Panc1 (cell line): ENCODE measurements around the gene SLC7A5. TPM values are rescaled to one million over a fixed set of nuclear protein-coding genes. Genes with fewer than 3 reads are reported as not detected.

Source experiments
- ATAC-seq: fragments of 200-7000 bp; cut with Tn5 transposase; 2 replicates; pipeline ENCODE4 v1.9.1; 2020; ENCODE audit warnings: mild to moderate bottlenecking, moderate library complexity
- BruUV-seq: library from RNA; stranded (reverse); fragments of 400-500 nt; replicated peaks from 2 replicates; lab custom pipeline; 2021; lab: Mats Ljungman, UMichigan
- CTCF ChIA-PET: fragments of 300-600 bp; sonication (Branson Sonifier 250); formaldehyde crosslinking; loops from one replicate; lab custom pipeline; 2022; ENCODE audit warnings: antibody characterized with exemption; lab: Charles Lee
- POLR2A ChIA-PET: fragments of 300-600 bp; sonication (Branson Sonifier 250); formaldehyde crosslinking; loops from one replicate; lab custom pipeline; 2022; ENCODE audit warnings: antibody characterized with exemption; lab: Charles Lee
- DNase-seq: peaks from one replicate; pipeline ENCODE4 v3.0.0-alpha.2; 2010; ENCODE audit warnings: low read depth, low spot score
- H3K27ac ChIP-seq: 2 replicates; pipeline ENCODE4 v1.5.1; 2011; ENCODE audit warnings: mild to moderate bottlenecking, low read length, inconsistent platforms
- H3K27me3 ChIP-seq: fragments of 200-500 bp; sonication (Bioruptor generic); 2 replicates; pipeline ENCODE4 v1.6.0; 2014; ENCODE audit warnings: low read length, inconsistent platforms; ENCODE audit not compliant: control insufficient read depth, insufficient read depth
- H3K36me3 ChIP-seq: fragments of 200-500 bp; sonication (Bioruptor generic); 2 replicates; pipeline ENCODE4 v1.5.1; 2014; ENCODE audit warnings: inconsistent platforms, mild to moderate bottlenecking, low read length, moderate library complexity; ENCODE audit not compliant: control insufficient read depth, insufficient read depth
- H3K4me1 ChIP-seq: 2 replicates; pipeline ENCODE4 v1.5.1; 2011; ENCODE audit warnings: inconsistent platforms, mild to moderate bottlenecking, low read length, moderate library complexity; ENCODE audit not compliant: control insufficient read depth, insufficient read depth
- H3K4me3 ChIP-seq, 2 experiments: 2 replicates each; pipeline ENCODE4 v1.5.1; 2011 to 2012; ENCODE audit warnings: low read depth in 2 of 2, low read length in 2 of 2, mild to moderate bottlenecking in 2 of 2, inconsistent platforms in 1 of 2, moderate library complexity in 1 of 2
- H3K9me3 ChIP-seq: fragments of 200-500 bp; sonication (Bioruptor generic); 2 replicates; pipeline ENCODE4 v1.5.1; 2014; ENCODE audit warnings: low read depth, mild to moderate bottlenecking, inconsistent platforms, low read length, moderate library complexity; ENCODE audit not compliant: control insufficient read depth, insufficient read depth
- SIN3A ChIP-seq: IDR thresholded peaks from 2 replicates; pipeline ENCODE4 v1.6.1; 2012; ENCODE audit warnings: low read depth, mild to moderate bottlenecking, low read length, moderate library complexity, borderline replicate concordance; ENCODE audit not compliant: insufficient read depth
- TCF7L2 ChIP-seq: IDR thresholded peaks from 2 replicates; pipeline ENCODE4 v1.6.1; 2011; ENCODE audit warnings: mild to moderate bottlenecking, low read depth, low read length, inconsistent platforms
- in situ Hi-C: cut with HindIII; loops from 2 replicates; pipeline ENCODE4 v1.10.0; 2016; ENCODE audit warnings: low sequenced_read_pairs, low pct_unique_long_range_greater_than_20kb
- intact Hi-C: fragments of 100-400 bp; cut with micrococcal nuclease; formaldehyde crosslinking; loops from one replicate; pipeline ENCODE4 v1.10.0; 2022; ENCODE audit not compliant: unreplicated experiment
- total RNA-seq: library from RNA; stranded (reverse); gene quantifications from one replicate; pipeline ENCODE4 v1.2.1, GENCODE V29; 2021; ENCODE audit not compliant: unreplicated experiment
- TF ChIP-seq, protein P1 (sequence below): fragments of 450-650 bp; IDR thresholded peaks from 2 replicates; pipeline ENCODE4 v1.5.1; 2017; ENCODE audit warnings: mild to moderate bottlenecking
- TF ChIP-seq, protein P2 (sequence below), 2 experiments: IDR thresholded peaks; 2 replicates each; pipeline ENCODE4 v1.6.1; 2011 to 2012; ENCODE audit warnings: low read depth in 2 of 2, control low read depth in 1 of 2, low read length in 1 of 2, mild to moderate bottlenecking in 1 of 2, moderate library complexity in 1 of 2; ENCODE audit not compliant: insufficient read depth in 1 of 2

Gene SLC7A5
- total RNA-seq, 1 experiment from 2014 or later: 231 TPM

DNA sequence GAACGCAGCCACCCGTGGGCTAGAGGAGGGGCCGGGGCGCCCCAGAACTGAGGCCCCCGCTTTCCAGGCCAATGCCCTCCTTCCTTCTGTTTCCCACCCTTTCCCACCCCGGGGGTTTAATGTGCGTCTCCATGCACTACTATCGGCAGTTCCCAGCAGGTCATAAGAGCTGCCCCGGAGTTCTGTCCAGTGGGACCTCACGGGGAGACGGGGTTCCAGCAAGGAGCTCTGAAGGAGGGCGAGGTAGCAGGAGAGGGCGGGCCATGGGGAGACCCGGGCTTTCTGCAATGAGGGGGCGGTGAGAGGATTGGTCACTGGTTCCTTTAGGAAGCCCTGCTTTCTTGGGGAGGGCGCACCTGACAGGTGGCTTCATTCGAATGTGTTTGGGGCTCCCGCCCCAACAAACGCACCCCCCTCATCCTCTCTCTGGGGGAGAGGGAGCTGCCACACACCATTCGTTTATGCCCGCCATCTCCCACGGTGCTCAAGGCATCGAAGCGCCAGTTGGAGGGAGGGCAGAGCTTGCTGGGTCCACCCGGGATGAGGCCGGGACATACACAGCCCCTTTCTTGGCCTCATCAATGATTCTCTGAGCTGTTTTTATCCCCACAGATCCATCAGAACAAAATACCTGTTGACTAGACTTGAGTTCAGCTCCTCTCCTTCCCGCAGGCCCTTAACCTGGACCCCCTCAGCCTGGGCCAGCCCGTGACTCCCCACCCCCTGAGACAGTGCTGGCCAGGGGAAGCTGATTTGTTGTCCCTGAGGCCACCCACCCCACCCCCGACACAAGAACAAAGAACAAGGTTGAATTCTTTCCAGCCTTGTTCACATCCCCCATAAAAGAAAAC, 44.1 kb downstream of the SLC7A5 start:
- H3K36me3 ChIP-seq: peaks cover 2% of the 10 kb centered on the region; the same call in 1 of the 2 replicates
- BruUV-seq: no TSS peak
- in situ Hi-C loops: no loop called here
- no peak for TF ChIP-seq SIN3A
- no peak for TF ChIP-seq TCF7L2
- ATAC-seq (no peak), DNase-seq (no peak)
- POLR2A ChIA-PET: no interaction called here
- H3K9me3 ChIP-seq: no peaks in the 10 kb centered on the region
- no peaks in the 10 kb centered on the region for H3K27me3 ChIP-seq
- H3K27ac ChIP-seq: no peak overlapping the region
- intact Hi-C loops: no loop called here
- peaks cover 24% of the 10 kb centered on the region for H3K4me1 ChIP-seq
- CTCF ChIA-PET: interaction anchor here (0.5 to 1.0 kb wide), 2 partner anchors 31 to 46 kb away, joined by 3 to 4 read pairs; no protein-coding TSS in a partner anchor
- no peak overlapping the region for H3K4me3 ChIP-seq

DNA sequence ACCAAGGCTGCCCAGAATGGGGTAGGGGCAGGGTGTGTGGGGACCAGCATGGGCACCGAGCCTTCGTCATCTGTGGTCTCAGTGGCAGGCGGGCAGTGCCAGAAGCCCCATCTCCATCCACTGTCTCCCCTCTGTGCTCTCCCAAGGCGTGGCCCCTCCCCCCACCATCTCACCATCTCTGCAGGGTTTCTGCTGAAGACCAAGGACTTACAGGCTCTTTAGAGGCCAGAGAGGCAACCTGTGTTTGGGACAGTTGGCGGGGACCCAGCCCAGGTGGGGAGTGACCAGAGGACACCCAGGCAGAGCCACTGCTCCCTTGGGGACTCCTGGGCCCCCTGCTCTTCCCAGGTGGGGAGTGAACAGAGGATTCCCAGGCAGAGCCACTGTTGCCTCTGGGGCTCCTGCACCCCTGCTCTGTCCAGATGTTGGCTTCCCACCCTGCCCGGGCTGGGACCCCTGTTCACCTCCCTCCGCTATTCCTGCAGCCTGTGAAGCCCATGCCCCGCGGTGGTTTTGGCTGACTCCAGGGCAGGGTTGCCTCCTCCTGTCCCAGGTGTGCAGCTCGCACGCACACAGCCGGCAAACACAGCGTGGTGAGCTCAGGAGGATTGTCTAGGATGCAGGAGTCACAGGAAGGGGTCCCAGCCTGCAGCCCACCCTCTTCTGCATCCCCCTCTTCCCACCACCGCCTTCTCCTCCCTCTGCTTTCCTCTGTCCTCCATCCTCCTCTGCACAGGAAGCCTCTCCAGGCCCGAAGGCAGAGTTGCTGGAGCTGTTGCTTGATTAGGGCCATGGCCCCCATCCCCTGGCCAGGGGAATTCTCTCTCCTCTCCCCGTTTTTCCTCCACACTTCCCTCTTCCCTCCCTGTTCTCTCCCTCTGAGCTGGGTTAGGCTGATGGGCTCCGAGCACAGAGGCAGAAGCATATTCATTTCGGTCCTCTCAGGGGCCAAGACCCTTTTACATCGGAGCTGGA, 45.0 kb downstream of the SLC7A5 start:
- ATAC-seq (no peak), DNase-seq (no peak)
- H3K27me3 ChIP-seq: no peaks in the 10 kb centered on the region
- intact Hi-C loops: no loop called here
- no peak overlapping the region for H3K4me3 ChIP-seq
- ChIA-PET POLR2A (no interaction called here), CTCF (no interaction called here)
- no peak for TF ChIP-seq TCF7L2
- TF ChIP-seq, protein P1, sequence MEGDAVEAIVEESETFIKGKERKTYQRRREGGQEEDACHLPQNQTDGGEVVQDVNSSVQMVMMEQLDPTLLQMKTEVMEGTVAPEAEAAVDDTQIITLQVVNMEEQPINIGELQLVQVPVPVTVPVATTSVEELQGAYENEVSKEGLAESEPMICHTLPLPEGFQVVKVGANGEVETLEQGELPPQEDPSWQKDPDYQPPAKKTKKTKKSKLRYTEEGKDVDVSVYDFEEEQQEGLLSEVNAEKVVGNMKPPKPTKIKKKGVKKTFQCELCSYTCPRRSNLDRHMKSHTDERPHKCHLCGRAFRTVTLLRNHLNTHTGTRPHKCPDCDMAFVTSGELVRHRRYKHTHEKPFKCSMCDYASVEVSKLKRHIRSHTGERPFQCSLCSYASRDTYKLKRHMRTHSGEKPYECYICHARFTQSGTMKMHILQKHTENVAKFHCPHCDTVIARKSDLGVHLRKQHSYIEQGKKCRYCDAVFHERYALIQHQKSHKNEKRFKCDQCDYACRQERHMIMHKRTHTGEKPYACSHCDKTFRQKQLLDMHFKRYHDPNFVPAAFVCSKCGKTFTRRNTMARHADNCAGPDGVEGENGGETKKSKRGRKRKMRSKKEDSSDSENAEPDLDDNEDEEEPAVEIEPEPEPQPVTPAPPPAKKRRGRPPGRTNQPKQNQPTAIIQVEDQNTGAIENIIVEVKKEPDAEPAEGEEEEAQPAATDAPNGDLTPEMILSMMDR: no peak
- TF ChIP-seq, protein P2, sequence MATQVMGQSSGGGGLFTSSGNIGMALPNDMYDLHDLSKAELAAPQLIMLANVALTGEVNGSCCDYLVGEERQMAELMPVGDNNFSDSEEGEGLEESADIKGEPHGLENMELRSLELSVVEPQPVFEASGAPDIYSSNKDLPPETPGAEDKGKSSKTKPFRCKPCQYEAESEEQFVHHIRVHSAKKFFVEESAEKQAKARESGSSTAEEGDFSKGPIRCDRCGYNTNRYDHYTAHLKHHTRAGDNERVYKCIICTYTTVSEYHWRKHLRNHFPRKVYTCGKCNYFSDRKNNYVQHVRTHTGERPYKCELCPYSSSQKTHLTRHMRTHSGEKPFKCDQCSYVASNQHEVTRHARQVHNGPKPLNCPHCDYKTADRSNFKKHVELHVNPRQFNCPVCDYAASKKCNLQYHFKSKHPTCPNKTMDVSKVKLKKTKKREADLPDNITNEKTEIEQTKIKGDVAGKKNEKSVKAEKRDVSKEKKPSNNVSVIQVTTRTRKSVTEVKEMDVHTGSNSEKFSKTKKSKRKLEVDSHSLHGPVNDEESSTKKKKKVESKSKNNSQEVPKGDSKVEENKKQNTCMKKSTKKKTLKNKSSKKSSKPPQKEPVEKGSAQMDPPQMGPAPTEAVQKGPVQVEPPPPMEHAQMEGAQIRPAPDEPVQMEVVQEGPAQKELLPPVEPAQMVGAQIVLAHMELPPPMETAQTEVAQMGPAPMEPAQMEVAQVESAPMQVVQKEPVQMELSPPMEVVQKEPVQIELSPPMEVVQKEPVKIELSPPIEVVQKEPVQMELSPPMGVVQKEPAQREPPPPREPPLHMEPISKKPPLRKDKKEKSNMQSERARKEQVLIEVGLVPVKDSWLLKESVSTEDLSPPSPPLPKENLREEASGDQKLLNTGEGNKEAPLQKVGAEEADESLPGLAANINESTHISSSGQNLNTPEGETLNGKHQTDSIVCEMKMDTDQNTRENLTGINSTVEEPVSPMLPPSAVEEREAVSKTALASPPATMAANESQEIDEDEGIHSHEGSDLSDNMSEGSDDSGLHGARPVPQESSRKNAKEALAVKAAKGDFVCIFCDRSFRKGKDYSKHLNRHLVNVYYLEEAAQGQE (IDR thresholded peaks at IDR 0.05; ENCODE audit: insufficient read depth in 1 of 2, low read depth in 2 of 2, low read length in 1 of 2): no peak
- in situ Hi-C loops: no loop called here
- H3K4me1 ChIP-seq: peaks cover 19% of the 10 kb centered on the region
- H3K27ac ChIP-seq: no peak overlapping the region
- no peaks in the 10 kb centered on the region for H3K9me3 ChIP-seq
- H3K36me3 ChIP-seq: no peaks in the 10 kb centered on the region
- no TSS peak for BruUV-seq
